ENCODE measurements around the gene PIK3C2B. TPM values are rescaled to one million over a fixed set of nuclear protein-coding genes. Genes with fewer than 3 reads are reported as not detected.
A peak's percentile ranks its signal among the peaks of the same experiment; 100 is the strongest.

PIK3C2B gene
- total and polyA plus RNA-seq, 12 donors, result 4.4 to 31.9 (median 21.1) TPM

DNA sequence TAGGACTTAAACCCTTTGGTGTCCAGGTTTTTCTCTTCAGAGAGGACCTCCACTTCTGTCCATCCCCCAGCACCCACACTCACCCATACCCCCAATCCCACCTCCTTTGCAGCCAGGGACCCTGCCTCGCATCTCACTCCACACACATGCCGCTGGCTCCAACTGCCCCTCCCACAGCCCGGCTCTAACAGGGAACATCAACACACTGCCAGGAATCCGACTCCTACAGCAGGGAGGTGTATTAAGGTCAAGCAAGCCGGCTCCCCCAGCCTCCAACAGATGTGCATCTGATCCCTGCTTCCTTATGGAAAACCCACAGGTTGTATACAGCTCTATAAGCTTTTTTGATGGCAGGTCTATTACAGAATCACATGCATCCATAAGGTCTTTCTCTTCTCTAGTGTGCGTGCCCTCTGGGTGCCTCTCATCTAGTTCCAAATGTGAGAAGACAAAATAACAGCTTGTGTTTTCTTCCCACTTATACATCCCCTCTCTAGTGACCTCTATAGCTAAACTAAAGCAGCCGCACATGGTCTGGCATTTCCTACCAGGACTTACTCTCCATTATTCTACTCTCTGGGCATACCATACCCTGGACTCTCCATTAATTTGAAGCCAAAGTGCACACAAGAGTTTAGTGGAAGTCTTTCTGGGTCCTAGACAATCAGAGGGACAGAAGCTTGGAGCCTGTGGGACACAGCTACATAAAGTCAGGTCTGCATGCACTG lies 16.3 kb downstream of the PIK3C2B start:
- Histone ChIP-seq H3K27ac (peak overlapping the region in 7 of 10 donors; percentile 19 to 81 (median 50)), H3K4me3 (no peak overlapping the region), H3K27me3 (no peaks in the 10 kb centered on the region), H3K4me1 (peaks cover 27 to 100% (median 87%) of the 10 kb centered on the region in 9 donors), H3K9me3 (no peaks in the 10 kb centered on the region), H3K36me3 (peaks cover 0 to 15% (median 0%) of the 10 kb centered on the region in 9 donors)
- DNase-seq (no peak), ATAC-seq (peak in 5 of 8 donors; percentile 34 to 58 (median 39))
- WGBS, 2 donors, result 43 to 48% methylated on average over 7 of the region's 7 CpGs
- TF ChIP-seq, protein P1, sequence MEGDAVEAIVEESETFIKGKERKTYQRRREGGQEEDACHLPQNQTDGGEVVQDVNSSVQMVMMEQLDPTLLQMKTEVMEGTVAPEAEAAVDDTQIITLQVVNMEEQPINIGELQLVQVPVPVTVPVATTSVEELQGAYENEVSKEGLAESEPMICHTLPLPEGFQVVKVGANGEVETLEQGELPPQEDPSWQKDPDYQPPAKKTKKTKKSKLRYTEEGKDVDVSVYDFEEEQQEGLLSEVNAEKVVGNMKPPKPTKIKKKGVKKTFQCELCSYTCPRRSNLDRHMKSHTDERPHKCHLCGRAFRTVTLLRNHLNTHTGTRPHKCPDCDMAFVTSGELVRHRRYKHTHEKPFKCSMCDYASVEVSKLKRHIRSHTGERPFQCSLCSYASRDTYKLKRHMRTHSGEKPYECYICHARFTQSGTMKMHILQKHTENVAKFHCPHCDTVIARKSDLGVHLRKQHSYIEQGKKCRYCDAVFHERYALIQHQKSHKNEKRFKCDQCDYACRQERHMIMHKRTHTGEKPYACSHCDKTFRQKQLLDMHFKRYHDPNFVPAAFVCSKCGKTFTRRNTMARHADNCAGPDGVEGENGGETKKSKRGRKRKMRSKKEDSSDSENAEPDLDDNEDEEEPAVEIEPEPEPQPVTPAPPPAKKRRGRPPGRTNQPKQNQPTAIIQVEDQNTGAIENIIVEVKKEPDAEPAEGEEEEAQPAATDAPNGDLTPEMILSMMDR (IDR thresholded peaks at IDR 0.05), result no peak
- intact Hi-C loops (cut with DNase I), result no loop called here

DNA sequence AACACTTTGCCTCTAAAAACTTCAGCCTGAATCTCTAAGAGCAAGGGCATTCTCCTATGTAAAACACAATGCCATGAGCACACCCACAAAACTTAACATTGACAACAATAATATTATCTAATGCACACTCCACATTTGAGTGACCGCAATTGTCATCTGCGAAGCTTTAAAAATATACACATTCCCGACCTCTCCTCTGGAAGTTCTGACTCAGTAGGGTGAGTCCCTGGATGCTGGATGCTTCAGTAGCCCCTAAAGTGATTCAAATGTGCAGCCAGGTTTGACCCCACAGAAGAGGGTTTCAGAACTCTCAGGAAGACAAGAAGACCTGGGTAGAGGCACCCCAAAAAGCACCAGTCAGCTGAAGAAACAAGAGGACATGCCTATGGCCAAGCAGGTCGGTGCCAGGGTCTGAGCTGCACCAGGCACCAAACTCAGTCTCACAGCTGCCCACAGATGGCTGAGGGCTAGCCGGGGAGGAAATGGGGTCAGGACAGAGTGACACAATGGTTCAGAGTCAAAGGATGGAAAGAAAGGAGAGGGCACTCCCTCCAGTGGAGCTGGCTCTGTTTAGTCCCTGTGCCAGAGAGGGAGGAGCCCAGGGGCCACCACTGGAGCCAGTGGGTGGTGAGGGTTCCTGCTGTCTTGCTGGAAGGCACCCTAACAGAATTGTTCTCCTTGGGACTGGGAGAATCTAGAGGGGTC lies 17.4 kb downstream of the PIK3C2B start:
- Histone ChIP-seq H3K9me3 (no peaks in the 10 kb centered on the region), H3K27me3 (no peaks in the 10 kb centered on the region), H3K4me1 (peaks cover 27 to 97% (median 76%) of the 10 kb centered on the region in 9 donors), H3K36me3 (peaks cover 0 to 15% (median 0%) of the 10 kb centered on the region in 9 donors), H3K4me3 (no peak overlapping the region), H3K27ac (peak overlapping the region in 5 of 10 donors; percentile 46 to 81 (median 51))
- TF ChIP-seq, protein P1 (IDR thresholded peaks at IDR 0.05), result peak in 1 of 9 donors; percentile 7
- intact Hi-C loops (cut with DNase I), result no loop called here
- DNase-seq (no peak), ATAC-seq (peak in 7 of 8 donors; percentile 25 to 64 (median 30))
- 55 to 63% methylated on average over 5 of the region's 5 CpGs for WGBS, 2 donors

DNA sequence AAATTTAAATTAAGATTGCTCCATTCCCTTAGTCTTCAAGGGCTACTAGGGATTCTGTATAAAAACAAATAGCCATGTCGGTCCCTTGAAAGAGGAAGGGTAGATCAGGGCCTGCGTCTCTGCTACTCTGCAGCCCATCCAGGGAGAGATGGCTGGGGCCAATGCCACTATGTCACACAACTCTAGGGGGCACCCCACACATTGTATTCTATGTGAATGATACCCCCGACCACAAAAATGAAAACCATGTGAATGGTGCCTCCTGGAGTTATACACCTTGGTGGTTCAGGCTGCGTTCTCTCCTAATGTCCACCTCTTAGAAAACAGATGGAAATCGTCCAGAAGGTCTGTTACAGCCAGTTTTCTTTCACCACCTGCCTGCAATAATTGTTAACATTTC lies 18.0 kb downstream of the PIK3C2B start:
- Histone ChIP-seq H3K4me1 (peaks cover 27 to 91% (median 70%) of the 10 kb centered on the region in 9 donors), H3K4me3 (no peak overlapping the region), H3K27me3 (no peaks in the 10 kb centered on the region), H3K36me3 (peaks cover 0 to 15% (median 0%) of the 10 kb centered on the region in 9 donors), H3K9me3 (no peaks in the 10 kb centered on the region), H3K27ac (peak overlapping the region in 4 of 10 donors; percentile 46 to 81 (median 60))
- 82 to 86% methylated on average over 5 of the region's 5 CpGs for WGBS, 2 donors
- intact Hi-C loops (cut with DNase I), result no loop called here
- DNase-seq (no peak), ATAC-seq (no peak)
- TF ChIP-seq, protein P1 (IDR thresholded peaks at IDR 0.05), result peak in 1 of 9 donors; percentile 7

DNA sequence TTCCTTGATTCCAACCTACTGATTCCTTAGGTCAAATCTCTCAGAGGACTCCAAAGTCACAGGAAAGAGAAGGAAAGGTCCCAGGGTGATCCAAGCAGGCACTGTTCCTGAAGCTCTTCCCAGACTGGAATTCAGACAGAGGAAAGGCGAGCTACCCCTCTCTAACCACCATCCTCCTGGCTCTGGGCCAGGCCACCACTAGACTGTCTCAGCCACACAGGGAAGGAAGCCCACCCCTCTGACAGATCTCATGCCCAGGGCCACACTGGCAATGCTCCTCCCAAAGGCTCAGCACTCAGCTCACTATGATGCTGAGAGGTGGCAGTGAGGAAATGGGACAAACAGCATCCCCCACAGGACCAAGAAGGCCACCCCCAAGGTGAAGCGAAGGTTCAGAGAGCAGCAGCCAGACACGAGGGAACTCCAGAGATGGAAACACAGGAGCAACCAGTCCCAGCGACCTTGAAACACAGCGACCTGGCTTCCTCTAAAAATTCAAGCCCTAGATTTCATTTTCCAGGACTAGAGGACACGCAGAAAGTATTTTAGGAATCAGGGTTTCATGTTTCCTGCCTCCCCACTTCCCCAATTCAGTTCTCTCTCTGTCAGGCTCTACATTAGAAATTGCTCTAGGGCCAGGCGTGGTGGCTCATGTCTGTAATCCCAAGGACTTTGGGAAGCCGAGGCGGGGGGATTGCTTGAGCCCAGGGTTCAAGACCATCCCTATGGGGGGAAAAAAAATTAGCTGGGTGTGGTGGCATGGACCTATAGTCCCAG lies 18.8 kb downstream of the PIK3C2B start:
- TF ChIP-seq, protein P1 (IDR thresholded peaks at IDR 0.05), result no peak
- H3K27me3 ChIP-seq, result no peaks in the 10 kb centered on the region
- no peak for DNase-seq
- peaks cover 25 to 84% (median 62%) of the 10 kb centered on the region in 9 donors for H3K4me1 ChIP-seq
- peaks cover 0 to 15% (median 0%) of the 10 kb centered on the region in 9 donors for H3K36me3 ChIP-seq
- H3K4me3 ChIP-seq, result no peak overlapping the region
- H3K9me3 ChIP-seq, result no peaks in the 10 kb centered on the region
- 57 to 64% methylated on average over 9 of the region's 9 CpGs for WGBS, 2 donors
- peak overlapping the region in 9 of 10 donors; percentile 7 to 81 (median 46) for H3K27ac ChIP-seq
- intact Hi-C loops (cut with DNase I), result no loop called here
- ATAC-seq, result peak in 1 of 8 donors; percentile 5
